ENCODE data around the gene RAB35. TPM values are rescaled to one million over a fixed set of nuclear protein-coding genes. Genes with fewer than 3 reads are reported as not detected.
A peak's percentile ranks its signal among the peaks of the same experiment; 100 is the strongest.

Gene RAB35
- total and polyA plus RNA-seq, 12 donors: 13.5 to 49.5 (median 26.7) TPM

DNA sequence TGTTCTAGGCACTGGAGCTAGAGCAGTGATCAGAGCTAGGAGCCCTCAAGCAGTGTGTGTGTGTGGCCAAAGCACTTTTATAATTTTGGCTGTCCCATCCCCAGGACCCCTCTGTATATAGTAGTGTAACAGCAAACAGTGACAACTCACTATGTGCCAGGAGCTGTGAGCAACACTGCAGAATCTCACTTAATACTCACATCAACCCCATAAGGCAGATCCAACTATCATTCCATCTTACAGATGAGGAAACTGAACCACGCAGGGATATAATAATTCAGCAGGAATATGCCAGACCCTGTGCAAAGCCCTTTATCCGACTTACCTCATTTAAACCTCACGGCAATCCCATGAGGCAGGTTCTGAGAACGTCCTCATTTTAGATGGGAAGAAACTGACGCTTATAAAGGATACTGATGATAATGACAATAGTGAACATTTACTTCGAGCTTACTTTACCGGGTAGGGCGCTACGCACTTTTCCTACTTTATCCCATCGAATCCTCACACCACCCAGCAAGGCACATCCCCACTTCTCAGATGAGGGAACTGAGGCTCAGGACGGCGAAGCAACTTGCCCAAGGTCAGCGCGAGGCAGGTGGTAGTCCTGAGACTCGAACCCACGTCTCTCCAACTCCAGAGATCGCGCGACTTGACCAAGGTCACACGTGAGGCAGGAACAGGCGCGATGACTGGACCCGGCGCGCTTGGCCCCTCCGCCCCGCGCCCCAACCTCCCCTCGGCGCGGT lies 687 bp downstream of the RAB35 start:
- TF ChIP-seq, protein P1, sequence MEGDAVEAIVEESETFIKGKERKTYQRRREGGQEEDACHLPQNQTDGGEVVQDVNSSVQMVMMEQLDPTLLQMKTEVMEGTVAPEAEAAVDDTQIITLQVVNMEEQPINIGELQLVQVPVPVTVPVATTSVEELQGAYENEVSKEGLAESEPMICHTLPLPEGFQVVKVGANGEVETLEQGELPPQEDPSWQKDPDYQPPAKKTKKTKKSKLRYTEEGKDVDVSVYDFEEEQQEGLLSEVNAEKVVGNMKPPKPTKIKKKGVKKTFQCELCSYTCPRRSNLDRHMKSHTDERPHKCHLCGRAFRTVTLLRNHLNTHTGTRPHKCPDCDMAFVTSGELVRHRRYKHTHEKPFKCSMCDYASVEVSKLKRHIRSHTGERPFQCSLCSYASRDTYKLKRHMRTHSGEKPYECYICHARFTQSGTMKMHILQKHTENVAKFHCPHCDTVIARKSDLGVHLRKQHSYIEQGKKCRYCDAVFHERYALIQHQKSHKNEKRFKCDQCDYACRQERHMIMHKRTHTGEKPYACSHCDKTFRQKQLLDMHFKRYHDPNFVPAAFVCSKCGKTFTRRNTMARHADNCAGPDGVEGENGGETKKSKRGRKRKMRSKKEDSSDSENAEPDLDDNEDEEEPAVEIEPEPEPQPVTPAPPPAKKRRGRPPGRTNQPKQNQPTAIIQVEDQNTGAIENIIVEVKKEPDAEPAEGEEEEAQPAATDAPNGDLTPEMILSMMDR (IDR thresholded peaks at IDR 0.05): no peak
- TF ChIP-seq POLR2A (IDR thresholded peaks at IDR 0.05): no peak
- intact Hi-C loops (cut with DNase I): no loop called here
- Histone ChIP-seq H3K27ac (peak overlapping the region in 3 of 5 donors; percentile 92 to 95 (median 93)), H3K9me3 (replicated peaks in 1 of 3) (no peaks in the 10 kb centered on the region), H3K4me3 (peak overlapping the region in 3 of 4 donors; percentile 54 to 73 (median 60)), H3K27me3 (no peaks in the 10 kb centered on the region), H3K4me1 (replicated peaks in 1 of 2) (peaks cover 29 to 61% of the 10 kb centered on the region in 2 donors), H3K36me3 (replicated peaks in 1 of 2) (peaks cover 0 to 8% of the 10 kb centered on the region in 2 donors)
- peak in 6 of 7 donors; percentile 45 to 67 (median 55) for DNase-seq
- 17 to 30% (median 22%) methylated on average over 19 to 31 of the region's 31 CpGs for WGBS, 4 donors

- Histone ChIP-seq H3K4me1 (replicated peaks in 1 of 2) (peaks cover 29 to 69% of the 10 kb centered on the region in 2 donors), H3K27ac (no peak overlapping the region), H3K27me3 (no peaks in the 10 kb centered on the region), H3K36me3 (replicated peaks in 1 of 2) (peaks cover 0 to 8% of the 10 kb centered on the region in 2 donors), H3K4me3 (peak overlapping the region in 1 of 4 donors; percentile 73), H3K9me3 (replicated peaks in 1 of 3) (no peaks in the 10 kb centered on the region)
- intact Hi-C loops (cut with DNase I): no loop called here
- TF ChIP-seq, protein P1 (IDR thresholded peaks at IDR 0.05): no peak
- no peak for TF ChIP-seq POLR2A (IDR thresholded peaks at IDR 0.05)
- WGBS, 4 donors: 75 to 84% (median 80%) methylated on average over 3 of the region's 3 CpGs
- no peak for DNase-seq
Observed at GRCh38 chr12:120115066-120115465, 1.5 kb downstream of the RAB35 start.

DNA sequence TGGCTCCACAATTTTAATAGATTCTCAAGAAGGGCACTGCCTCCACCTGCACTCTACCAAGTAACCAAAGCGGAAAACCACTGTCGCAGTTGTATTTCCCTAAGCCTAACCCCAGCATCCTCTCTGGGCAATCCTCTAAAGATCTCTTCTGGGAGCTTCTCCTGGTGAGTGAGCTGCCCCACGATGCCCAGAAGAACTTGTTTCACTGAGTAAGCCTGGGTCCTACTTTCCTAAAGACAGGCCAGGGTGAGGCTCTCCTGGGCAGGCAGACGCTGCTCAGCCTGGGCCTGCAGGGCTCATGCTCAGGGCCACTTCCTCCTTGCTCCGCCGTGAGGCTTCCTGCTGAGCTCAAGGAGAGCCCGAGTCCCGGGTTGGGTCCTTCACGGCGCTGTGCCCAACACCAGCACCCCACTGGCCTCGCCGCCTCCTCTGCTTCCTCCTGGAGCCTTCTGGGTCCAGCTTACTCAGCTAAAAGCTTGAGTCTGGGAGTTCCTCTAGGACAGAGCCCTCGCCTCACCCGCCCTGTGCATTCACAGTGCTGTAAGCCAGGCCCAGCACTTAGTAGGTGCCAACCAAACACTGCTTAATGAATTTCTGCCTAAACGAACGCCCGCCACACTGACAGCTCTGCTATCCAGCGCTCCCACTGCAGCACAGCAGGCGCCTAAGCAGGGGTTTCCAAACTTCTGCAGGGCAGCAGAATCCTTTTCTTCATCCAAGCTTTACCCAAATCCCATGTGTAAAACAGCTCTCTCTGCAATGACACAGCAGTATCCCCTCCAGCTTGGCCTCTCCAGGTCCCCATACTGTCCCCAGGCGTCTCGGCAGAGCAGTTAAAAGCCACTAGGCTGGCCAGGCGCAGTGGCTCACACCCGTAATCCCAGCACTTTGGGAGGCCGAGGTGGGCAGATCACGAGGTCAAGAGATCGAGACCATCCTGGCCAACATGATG lies 5.7 kb downstream of the RAB35 start:
- peak in 6 of 7 donors; percentile 54 to 79 (median 74) for DNase-seq
- no peak overlapping the region for H3K4me3 ChIP-seq
- intact Hi-C loops (cut with DNase I): no loop called here
- no peaks in the 10 kb centered on the region for H3K9me3 ChIP-seq (replicated peaks in 1 of 3)
- 54 to 79% (median 64%) methylated on average over 14 to 26 of the region's 26 CpGs for WGBS, 4 donors
- peak overlapping the region in 2 of 5 donors; percentile 62 to 79 for H3K27ac ChIP-seq
- H3K36me3 ChIP-seq (replicated peaks in 1 of 2): peaks cover 0 to 11% of the 10 kb centered on the region in 2 donors
- H3K27me3 ChIP-seq: no peaks in the 10 kb centered on the region
- TF ChIP-seq, protein P1 (IDR thresholded peaks at IDR 0.05): no peak
- no peak for TF ChIP-seq POLR2A (IDR thresholded peaks at IDR 0.05)
- peaks cover 8 to 52% of the 10 kb centered on the region in 2 donors for H3K4me1 ChIP-seq (replicated peaks in 1 of 2)
